Mammary epithelial cell (primary cell): ENCODE results near the gene RNF141.

Experiments used
- EZH2 ChIP-seq: IDR thresholded peaks from 2 replicates; pipeline ENCODE4 v1.6.1; 2012; ENCODE audit warnings: low read length, inconsistent platforms, borderline replicate concordance
- TF ChIP-seq, protein P1 (sequence below), 2 donors: IDR thresholded peaks in 1 of 2; conservative IDR thresholded peaks in 1 of 2; 2 replicates each; pipeline ENCODE4 v1.5.1; 2011 to 2012; ENCODE audit warnings: inconsistent platforms in 2 of 2, low read length in 2 of 2, mild to moderate bottlenecking in 2 of 2, control low read depth in 1 of 2, low read depth in 1 of 2; ENCODE audit not compliant: insufficient read depth in 1 of 2; ENCODE audit errors: extremely low read depth in 1 of 2

DNA sequence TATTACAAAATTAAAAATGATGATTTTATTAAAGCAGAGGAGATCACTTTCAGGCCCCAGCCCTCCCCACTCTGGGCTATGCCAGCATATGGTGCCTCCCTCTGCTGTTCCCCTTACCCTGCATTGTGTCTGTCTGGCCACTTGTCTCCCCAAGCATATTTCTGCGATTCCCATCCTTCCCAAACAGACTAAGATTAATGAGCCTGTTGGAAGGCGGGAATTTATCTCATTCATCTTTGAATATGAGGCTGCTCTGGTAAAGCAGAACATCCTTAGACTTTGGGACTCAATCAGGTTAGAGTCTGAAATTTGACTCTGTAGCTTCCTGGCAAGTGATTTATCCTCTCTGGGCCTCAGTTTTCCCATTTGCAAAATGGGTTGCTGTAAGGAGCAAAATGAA, 60.2 kb downstream of the RNF141 start:
- TF ChIP-seq, protein P1, sequence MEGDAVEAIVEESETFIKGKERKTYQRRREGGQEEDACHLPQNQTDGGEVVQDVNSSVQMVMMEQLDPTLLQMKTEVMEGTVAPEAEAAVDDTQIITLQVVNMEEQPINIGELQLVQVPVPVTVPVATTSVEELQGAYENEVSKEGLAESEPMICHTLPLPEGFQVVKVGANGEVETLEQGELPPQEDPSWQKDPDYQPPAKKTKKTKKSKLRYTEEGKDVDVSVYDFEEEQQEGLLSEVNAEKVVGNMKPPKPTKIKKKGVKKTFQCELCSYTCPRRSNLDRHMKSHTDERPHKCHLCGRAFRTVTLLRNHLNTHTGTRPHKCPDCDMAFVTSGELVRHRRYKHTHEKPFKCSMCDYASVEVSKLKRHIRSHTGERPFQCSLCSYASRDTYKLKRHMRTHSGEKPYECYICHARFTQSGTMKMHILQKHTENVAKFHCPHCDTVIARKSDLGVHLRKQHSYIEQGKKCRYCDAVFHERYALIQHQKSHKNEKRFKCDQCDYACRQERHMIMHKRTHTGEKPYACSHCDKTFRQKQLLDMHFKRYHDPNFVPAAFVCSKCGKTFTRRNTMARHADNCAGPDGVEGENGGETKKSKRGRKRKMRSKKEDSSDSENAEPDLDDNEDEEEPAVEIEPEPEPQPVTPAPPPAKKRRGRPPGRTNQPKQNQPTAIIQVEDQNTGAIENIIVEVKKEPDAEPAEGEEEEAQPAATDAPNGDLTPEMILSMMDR (conservative IDR thresholded peaks at IDR 0.05 in 1 of 2, IDR thresholded peaks at IDR 0.05 in 1 of 2; ENCODE audit: extremely low read depth in 1 of 2, insufficient read depth in 1 of 2, low read depth in 1 of 2, low read length in 2 of 2) = no peak
- TF ChIP-seq EZH2 = no peak
